ENCODE results near the gene PIK3R3. TPM values are rescaled to one million over a fixed set of nuclear protein-coding genes. Genes with fewer than 3 reads are reported as not detected.

The PIK3R3 gene
- total and polyA plus RNA-seq, 2 donors (not counting 3 experiments of a cell fraction or from before 2014, with no cell fraction given), result 7.5 to 14.3 TPM

- CTCF ChIA-PET, result no interaction called here
- dilution Hi-C loops (cut with MboI; ENCODE audit: extremely low pct_ligation_motif_present, low sequenced_read_pairs), result no loop called here
These were observed 20.8 kb upstream of the PIK3R3 start for GRCh38 chr1:46153228-46153627.

GRCh38 chr1:46152016-46152415 lies 19.6 kb upstream of the PIK3R3 start:
- dilution Hi-C loops (cut with MboI; ENCODE audit: extremely low pct_ligation_motif_present, low sequenced_read_pairs), result no loop called here
- no peak overlapping the region for H3K4me3 ChIP-seq (replicated peaks in 1 of 3; ENCODE audit: insufficient read depth in 1 of 3, low read depth in 1 of 3, low read length in 3 of 3)
- TF ChIP-seq JUN (IDR thresholded peaks at IDR 0.05; ENCODE audit: borderline replicate concordance, insufficient read depth, insufficient read length, low read depth) (no peak), POLR2A (IDR thresholded peaks at IDR 0.05; ENCODE audit: low read depth, low read length) (no peak), EZH2 (IDR thresholded peaks at IDR 0.05; ENCODE audit: borderline replicate concordance, low read depth, low read length, severe bottlenecking) (no peak), MAX (IDR thresholded peaks at IDR 0.05; ENCODE audit: insufficient read depth, insufficient read length) (no peak), GATA2 (IDR thresholded peaks at IDR 0.05; ENCODE audit: insufficient read depth, insufficient read length, low read depth, low read length) (no peak)
- DNase-seq (ENCODE audit: low read depth, low spot score) (no peak), FAIRE-seq (no peak)
- H3K9ac ChIP-seq (replicated peaks; ENCODE audit: extremely low read depth, insufficient read depth, low read length), result no peak overlapping the region
- no peak overlapping the region for H3K4me2 ChIP-seq (ENCODE audit: insufficient read depth, low read length)
- no peaks in the 10 kb centered on the region for H3K79me2 ChIP-seq (ENCODE audit: control insufficient read depth, insufficient read depth, low read length)
- no peaks in the 10 kb centered on the region for H4K20me1 ChIP-seq (replicated peaks; ENCODE audit: control insufficient read depth, extremely low read depth, insufficient read depth, low read length)
- intact Hi-C loops (cut with micrococcal nuclease), result no loop called here
- no peak overlapping the region for H3K27ac ChIP-seq (ENCODE audit: insufficient read depth, low read depth, low read length)
- POLR2A ChIA-PET, result no interaction called here
- no peaks in the 10 kb centered on the region for H3K4me1 ChIP-seq (ENCODE audit: control insufficient read depth, extremely low read depth, insufficient read depth, low read length)
- H3K27me3 ChIP-seq (ENCODE audit: control insufficient read depth in 2 of 2, insufficient read depth in 2 of 2, low read length in 2 of 2), result no peaks in the 10 kb centered on the region
- no peaks in the 10 kb centered on the region for H3K9me1 ChIP-seq (replicated peaks; ENCODE audit: control insufficient read depth, extremely low read depth, insufficient read depth, low read length)
- no peaks in the 10 kb centered on the region for H3K9me3 ChIP-seq (replicated peaks; ENCODE audit: control insufficient read depth, insufficient read depth, low read length)
- H2AFZ ChIP-seq (ENCODE audit: low read depth, low read length), result no peak overlapping the region
- no peaks in the 10 kb centered on the region for H3K36me3 ChIP-seq (ENCODE audit: control insufficient read depth in 2 of 2, extremely low read depth in 1 of 2, insufficient read depth in 2 of 2, low read length in 2 of 2)
- CTCF ChIA-PET, result interaction anchor here (1.0 kb wide), 1 partner anchor 14 kb away, joined by 4 read pairs; no protein-coding TSS in a partner anchor
- no TSS peak for BruUV-seq (replicated peaks)

More at GRCh38 chr1:46153228-46153627, 20.8 kb upstream of the PIK3R3 start:
- H3K9ac ChIP-seq (replicated peaks; ENCODE audit: extremely low read depth, insufficient read depth, low read length), result no peak overlapping the region
- no peaks in the 10 kb centered on the region for H3K4me1 ChIP-seq (ENCODE audit: control insufficient read depth, extremely low read depth, insufficient read depth, low read length)
- H3K4me3 ChIP-seq (replicated peaks in 1 of 3; ENCODE audit: insufficient read depth in 1 of 3, low read depth in 1 of 3, low read length in 3 of 3), result no peak overlapping the region
- DNase-seq (ENCODE audit: low read depth, low spot score), result no peak
- no peaks in the 10 kb centered on the region for H3K36me3 ChIP-seq (ENCODE audit: control insufficient read depth in 2 of 2, extremely low read depth in 1 of 2, insufficient read depth in 2 of 2, low read length in 2 of 2)
- no TSS peak for BruUV-seq (replicated peaks)
- intact Hi-C loops (cut with micrococcal nuclease), result no loop called here
- no peaks in the 10 kb centered on the region for H3K27me3 ChIP-seq (ENCODE audit: control insufficient read depth in 2 of 2, insufficient read depth in 2 of 2, low read length in 2 of 2)
- TF ChIP-seq POLR2AphosphoS5 (IDR thresholded peaks at IDR 0.05; ENCODE audit: insufficient read depth, low read depth, low read length) (no peak), CTCF (IDR thresholded peaks at IDR 0.05; ENCODE audit: extremely low read depth in 1 of 2, insufficient read depth in 1 of 2, low read depth in 1 of 2, low read length in 2 of 2) (no peak), EZH2 (IDR thresholded peaks at IDR 0.05; ENCODE audit: borderline replicate concordance, low read depth, low read length, severe bottlenecking) (no peak)
- POLR2A ChIA-PET, result no interaction called here
- no peaks in the 10 kb centered on the region for H3K9me1 ChIP-seq (replicated peaks; ENCODE audit: control insufficient read depth, extremely low read depth, insufficient read depth, low read length)
- no peaks in the 10 kb centered on the region for H4K20me1 ChIP-seq (replicated peaks; ENCODE audit: control insufficient read depth, extremely low read depth, insufficient read depth, low read length)
- H3K27ac ChIP-seq (ENCODE audit: insufficient read depth, low read depth, low read length), result no peak overlapping the region
- FAIRE-seq, result no peak
- H3K9me3 ChIP-seq (replicated peaks; ENCODE audit: control insufficient read depth, insufficient read depth, low read length), result no peaks in the 10 kb centered on the region
- H3K79me2 ChIP-seq (ENCODE audit: control insufficient read depth, insufficient read depth, low read length), result no peaks in the 10 kb centered on the region
- H3K4me2 ChIP-seq (ENCODE audit: insufficient read depth, low read length), result no peak overlapping the region
- H2AFZ ChIP-seq (ENCODE audit: low read depth, low read length), result no peak overlapping the region
